Peyer's patch (tissue), 4 donors: ENCODE data around the gene CACNB1.

Experiments
- POLR2A ChIP-seq, 2 donors: fragments of 450-650 bp; IDR thresholded peaks; one replicate each; pipeline ENCODE4 v1.5.1; 2017; ENCODE audit warnings: antibody characterized with exemption in 2 of 2, mild to moderate bottlenecking in 2 of 2, moderate library complexity in 2 of 2
- TF ChIP-seq, protein P1 (sequence below), 6 experiments: fragments of 450-650 bp in 4 of 6; fragments of 200-600 bp in 2 of 6; sonication (generic) in 1 of 6; IDR thresholded peaks; one replicate each; pipeline ENCODE4 v1.5.1; 2017 to 2019; ENCODE audit warnings: antibody characterized with exemption in 6 of 6, mild to moderate bottlenecking in 3 of 6, moderate library complexity in 1 of 6

GRCh38 chr17:39151150-39151942 lies 46.1 kb downstream of the CACNB1 start, which contains the start of gene PLXDC1:
- TF ChIP-seq, protein P1, sequence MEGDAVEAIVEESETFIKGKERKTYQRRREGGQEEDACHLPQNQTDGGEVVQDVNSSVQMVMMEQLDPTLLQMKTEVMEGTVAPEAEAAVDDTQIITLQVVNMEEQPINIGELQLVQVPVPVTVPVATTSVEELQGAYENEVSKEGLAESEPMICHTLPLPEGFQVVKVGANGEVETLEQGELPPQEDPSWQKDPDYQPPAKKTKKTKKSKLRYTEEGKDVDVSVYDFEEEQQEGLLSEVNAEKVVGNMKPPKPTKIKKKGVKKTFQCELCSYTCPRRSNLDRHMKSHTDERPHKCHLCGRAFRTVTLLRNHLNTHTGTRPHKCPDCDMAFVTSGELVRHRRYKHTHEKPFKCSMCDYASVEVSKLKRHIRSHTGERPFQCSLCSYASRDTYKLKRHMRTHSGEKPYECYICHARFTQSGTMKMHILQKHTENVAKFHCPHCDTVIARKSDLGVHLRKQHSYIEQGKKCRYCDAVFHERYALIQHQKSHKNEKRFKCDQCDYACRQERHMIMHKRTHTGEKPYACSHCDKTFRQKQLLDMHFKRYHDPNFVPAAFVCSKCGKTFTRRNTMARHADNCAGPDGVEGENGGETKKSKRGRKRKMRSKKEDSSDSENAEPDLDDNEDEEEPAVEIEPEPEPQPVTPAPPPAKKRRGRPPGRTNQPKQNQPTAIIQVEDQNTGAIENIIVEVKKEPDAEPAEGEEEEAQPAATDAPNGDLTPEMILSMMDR (IDR thresholded peaks at IDR 0.05) = no peak
- no peak for TF ChIP-seq POLR2A (IDR thresholded peaks at IDR 0.05)
